ENCODE data around the gene RNF39. TPM values are rescaled to one million over a fixed set of nuclear protein-coding genes. Genes with fewer than 3 reads are reported as not detected.

Gene RNF39
- total and polyA plus RNA-seq, 2 of the 13 experiments (the other 11 are each of a cell fraction or from before 2014, with no cell fraction given): 0.13 to 1.8 TPM

GRCh38 chr6:30077218-30077617 is 1.6 kb upstream of the RNF39 start:
- POLR2A ChIA-PET: interaction anchor here (1.0 kb wide), 1 partner anchor 25 kb away, joined by 4 read pairs; no protein-coding TSS in a partner anchor
- no peak overlapping the region for H3K27ac ChIP-seq (ENCODE audit: extremely low read length, insufficient read depth, low read length)
- H3K4me2 ChIP-seq (ENCODE audit: low read depth, low read length): no peak overlapping the region

More at GRCh38 chr6:30077218-30077617, 1.6 kb upstream of the RNF39 start:
- Histone ChIP-seq H3K79me2 (ENCODE audit: insufficient read depth, low read length) (no peaks in the 10 kb centered on the region), H3K9me3 (ENCODE audit: low read length) (no peaks in the 10 kb centered on the region), H4K20me1 (ENCODE audit: insufficient read depth, low read length) (no peaks in the 10 kb centered on the region), H3K9ac (ENCODE audit: insufficient read depth, low read depth, low read length) (no peak overlapping the region), H3K4me3 (replicated peaks in 1 of 3; ENCODE audit: insufficient read depth in 1 of 3, low read depth in 2 of 3, low read length in 3 of 3) (no peak overlapping the region), H3K36me3 (replicated peaks in 1 of 2; ENCODE audit: control insufficient read depth in 1 of 2, insufficient read depth in 2 of 2, low read length in 2 of 2) (no peaks in the 10 kb centered on the region), H2AFZ (ENCODE audit: low read length) (no peak overlapping the region), H3K4me1 (ENCODE audit: insufficient read depth, low read length) (peaks cover 44% of the 10 kb centered on the region), H3K27me3 (ENCODE audit: control insufficient read depth in 1 of 2, insufficient read depth in 2 of 2, low read length in 2 of 2) (peaks cover 1 to 40% of the 10 kb centered on the region in 2 experiments; a peak in 4 of 5 replicates)
- no TSS peak for BruUV-seq (replicated peaks)
- DNase-seq (ENCODE audit: low spot score) (no peak), ATAC-seq (no peak), FAIRE-seq (no peak)
- in situ Hi-C loops (cut with HindIII; ENCODE audit: extremely low pct_ligation_motif_present, low pct_unique_long_range_greater_than_20kb): no loop called here
- CTCF ChIA-PET (ENCODE audit: low intra/inter-chr PET ratio, low total read pairs): interaction anchor here (1.2 kb wide), 1 partner anchor 93 kb away, joined by 3 read pairs; no protein-coding TSS in a partner anchor
- 14% methylated on average over 4 of the region's 4 CpGs for WGBS (ENCODE audit: low lambda C conversion rate)
- intact Hi-C loops (cut with micrococcal nuclease; ENCODE audit: unreplicated experiment): no loop called here
- no peak for TF ChIP-seq ZNF768 (CRISPR knock-in tag; IDR thresholded peaks at IDR 0.05)
- TF ChIP-seq SSRP1 (CRISPR knock-in tag; IDR thresholded peaks at IDR 0.05): no peak
- no peak for TF ChIP-seq FOXC1 (CRISPR knock-in tag; IDR thresholded peaks at IDR 0.05; ENCODE audit: borderline replicate concordance)
- TF ChIP-seq TEAD2 (CRISPR knock-in tag; IDR thresholded peaks at IDR 0.05): no peak
- no peak for TF ChIP-seq SOX5 (CRISPR knock-in tag; IDR thresholded peaks at IDR 0.05; ENCODE audit: borderline replicate concordance)
- no peak for TF ChIP-seq CHD4 (IDR thresholded peaks at IDR 0.05; ENCODE audit: borderline replicate concordance, low read length)
- no peak for TF ChIP-seq RARA (CRISPR knock-in tag; IDR thresholded peaks at IDR 0.05)
- no peak for TF ChIP-seq MTA1 (CRISPR knock-in tag; IDR thresholded peaks at IDR 0.05; ENCODE audit: borderline replicate concordance)
- TF ChIP-seq, protein P1, sequence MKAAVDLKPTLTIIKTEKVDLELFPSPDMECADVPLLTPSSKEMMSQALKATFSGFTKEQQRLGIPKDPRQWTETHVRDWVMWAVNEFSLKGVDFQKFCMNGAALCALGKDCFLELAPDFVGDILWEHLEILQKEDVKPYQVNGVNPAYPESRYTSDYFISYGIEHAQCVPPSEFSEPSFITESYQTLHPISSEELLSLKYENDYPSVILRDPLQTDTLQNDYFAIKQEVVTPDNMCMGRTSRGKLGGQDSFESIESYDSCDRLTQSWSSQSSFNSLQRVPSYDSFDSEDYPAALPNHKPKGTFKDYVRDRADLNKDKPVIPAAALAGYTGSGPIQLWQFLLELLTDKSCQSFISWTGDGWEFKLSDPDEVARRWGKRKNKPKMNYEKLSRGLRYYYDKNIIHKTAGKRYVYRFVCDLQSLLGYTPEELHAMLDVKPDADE (CRISPR knock-in tag; IDR thresholded peaks at IDR 0.05): no peak
- no peak for TF ChIP-seq MED8 (CRISPR knock-in tag; IDR thresholded peaks at IDR 0.05; ENCODE audit: insufficient replicate concordance)

Data from HepG2 (cell line).